GM19023 (cell line): ENCODE measurements around the gene MRPS27.

Source experiments
- ATAC-seq: cut with Tn5 transposase; IDR thresholded peaks from one replicate; pipeline ENCODE4 v1.9.1; 2021; ENCODE audit warnings: mild to moderate bottlenecking, moderate library complexity; ENCODE audit not compliant: unreplicated experiment

Gene MRPS27

DNA sequence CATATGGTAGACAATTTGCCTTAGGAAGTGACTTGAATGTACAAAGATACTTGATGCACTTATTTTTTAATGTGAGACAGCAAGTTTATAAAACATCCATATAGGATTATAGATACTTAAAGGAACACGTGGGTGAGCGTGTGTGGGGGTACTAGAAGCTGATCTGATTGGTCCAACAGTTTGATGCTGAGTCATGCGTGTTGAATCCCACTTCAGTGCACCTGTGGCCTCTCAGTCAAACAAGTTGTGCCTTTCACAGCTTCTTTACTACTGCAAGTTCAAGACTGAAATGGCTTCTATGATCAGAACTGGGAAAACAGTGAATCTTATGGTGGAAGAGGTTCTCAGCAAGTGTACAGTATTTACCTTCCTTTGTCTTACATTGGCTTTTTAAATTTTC lies 113.9 kb downstream of the MRPS27 start:
- no peak for ATAC-seq

DNA sequence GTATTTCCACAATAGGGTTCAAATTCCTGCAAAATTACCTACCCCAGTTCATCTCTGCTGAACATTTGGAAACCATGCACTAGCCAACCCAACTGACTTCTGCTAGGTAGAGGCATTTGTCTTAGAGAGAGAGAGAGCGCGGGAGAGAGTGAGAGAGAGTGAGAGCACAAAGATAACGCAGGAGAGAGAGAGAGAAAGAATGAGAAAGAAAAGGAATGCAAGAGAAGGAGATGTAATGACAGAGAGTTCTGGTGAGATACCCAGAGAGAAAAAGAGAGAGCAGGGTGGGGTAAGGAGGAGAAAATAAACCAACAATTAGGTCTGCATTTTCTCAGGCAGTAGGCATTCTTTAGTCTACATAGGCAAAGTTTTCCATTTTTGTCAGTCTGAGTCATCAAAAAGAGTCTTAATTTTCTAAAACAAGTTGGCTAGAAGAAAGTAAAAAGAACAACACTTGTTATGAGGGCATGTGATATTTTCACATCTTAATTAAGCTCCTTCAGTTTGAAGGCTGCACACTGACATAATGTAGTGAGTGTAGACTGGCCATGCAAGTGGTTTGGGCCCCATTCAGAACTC lies 114.5 kb downstream of the MRPS27 start:
- ATAC-seq: no peak

DNA sequence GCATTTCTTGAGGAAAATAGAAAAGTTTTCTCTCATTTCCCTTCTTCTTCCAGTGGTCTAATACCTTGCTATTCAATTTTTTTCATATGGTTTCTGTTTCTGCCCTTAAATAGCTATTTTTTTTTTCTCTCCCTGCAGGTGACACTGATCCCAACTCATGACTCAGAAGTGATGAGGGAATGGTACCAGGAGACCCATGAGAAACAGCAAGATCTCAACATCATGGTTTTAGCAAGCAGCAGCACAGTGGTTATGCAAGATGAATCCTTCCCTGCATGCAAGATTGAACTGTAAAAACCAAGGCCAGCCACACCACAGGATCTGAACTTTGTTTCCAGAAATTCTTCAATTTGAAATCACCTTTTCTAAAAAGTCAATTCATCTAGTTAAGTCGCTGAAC lies 115.1 kb downstream of the MRPS27 start:
- ATAC-seq: no peak

DNA sequence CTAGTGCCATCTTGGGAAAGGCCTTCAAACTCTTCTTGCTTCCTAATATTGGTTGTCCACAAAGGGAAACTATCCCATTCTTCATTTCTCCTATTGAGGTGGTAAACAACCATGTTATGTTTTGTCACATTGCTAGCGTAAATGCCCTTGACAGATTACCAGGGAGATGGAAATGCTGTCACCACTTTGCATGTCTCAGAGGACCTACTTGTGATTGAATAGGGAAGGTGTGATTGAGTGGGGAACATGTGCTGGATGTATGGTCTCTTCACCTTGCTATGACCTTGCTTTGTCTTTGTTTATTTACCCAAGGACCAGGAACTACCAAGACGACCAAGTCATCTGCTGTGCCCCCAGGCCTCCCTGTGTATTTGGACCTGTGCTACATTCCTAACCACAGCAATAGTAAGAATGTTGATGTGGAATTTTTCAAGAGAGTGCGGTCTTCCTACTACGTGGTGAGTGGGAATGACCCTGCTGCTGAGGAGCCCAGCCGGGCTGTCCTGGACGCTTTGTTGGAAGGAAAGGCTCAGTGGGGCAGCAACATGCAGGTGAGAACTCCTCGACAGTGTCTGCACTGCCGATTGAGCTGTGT lies 116.7 kb downstream of the MRPS27 start:
- ATAC-seq: no peak

DNA sequence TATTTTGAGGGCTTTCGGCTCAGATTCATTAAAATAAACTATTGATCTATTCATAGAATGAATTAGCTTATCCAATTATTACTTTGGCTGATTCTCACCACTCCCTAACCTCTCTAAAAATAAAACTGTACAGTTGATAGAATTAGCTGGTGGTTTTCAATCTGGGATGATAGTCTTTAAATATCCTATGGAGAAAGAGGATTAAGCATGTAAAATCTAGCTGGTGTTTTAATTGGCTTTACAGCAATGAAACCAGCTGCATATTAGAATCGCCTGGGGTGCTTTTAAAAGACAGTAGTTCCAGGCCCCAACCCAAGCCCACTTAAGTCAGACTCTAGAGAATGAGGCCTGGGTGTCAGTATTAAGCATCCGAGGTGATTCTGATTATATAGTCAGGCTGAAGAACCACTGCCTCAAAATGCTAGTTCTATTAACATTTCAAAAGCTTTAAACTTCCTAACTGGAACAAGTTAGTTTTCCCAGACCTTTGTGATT lies 117.7 kb downstream of the MRPS27 start:
- ATAC-seq: no peak

DNA sequence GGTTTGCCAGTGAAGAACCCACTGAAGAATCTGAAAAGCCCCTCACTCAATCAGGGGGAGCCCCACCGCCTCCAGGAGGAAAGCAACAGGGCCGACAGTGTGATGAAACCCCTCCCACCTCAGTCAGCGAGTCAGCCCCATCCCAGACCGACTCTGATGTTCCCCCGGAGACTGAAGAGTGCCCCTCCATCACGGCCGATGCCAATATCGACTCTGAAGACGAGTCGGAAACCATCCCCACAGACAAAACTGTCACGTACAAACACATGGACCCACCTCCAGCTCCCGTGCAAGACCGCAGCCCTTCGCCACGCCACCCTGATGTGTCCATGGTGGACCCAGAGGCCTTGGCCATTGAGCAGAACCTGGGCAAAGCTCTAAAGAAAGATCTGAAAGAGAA lies 120.4 kb downstream of the MRPS27 start:
- no peak for ATAC-seq

DNA sequence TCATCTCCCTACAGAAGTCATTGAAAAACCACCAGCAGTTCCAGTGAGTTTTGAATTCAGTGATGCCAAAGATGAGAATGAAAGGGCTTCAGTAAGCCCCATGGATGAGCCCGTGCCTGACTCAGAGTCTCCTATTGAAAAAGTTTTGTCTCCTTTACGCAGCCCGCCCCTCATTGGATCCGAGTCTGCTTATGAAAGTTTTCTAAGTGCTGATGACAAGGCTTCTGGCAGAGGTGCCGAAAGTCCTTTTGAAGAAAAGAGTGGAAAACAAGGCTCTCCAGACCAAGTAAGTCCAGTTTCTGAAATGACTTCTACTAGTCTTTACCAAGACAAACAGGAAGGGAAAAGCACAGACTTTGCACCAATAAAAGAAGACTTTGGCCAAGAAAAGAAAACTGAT lies 122.6 kb downstream of the MRPS27 start:
- ATAC-seq: no peak

DNA sequence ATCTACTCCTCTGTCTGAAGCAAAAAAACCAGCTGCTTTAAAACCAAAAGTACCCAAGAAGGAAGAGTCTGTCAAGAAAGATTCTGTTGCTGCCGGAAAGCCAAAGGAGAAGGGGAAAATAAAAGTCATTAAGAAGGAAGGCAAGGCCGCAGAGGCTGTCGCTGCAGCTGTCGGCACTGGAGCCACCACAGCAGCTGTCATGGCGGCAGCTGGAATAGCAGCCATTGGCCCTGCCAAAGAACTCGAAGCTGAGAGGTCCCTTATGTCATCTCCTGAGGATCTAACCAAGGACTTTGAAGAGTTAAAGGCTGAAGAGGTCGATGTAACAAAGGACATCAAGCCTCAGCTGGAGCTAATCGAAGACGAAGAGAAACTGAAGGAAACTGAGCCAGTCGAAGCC lies 124.5 kb downstream of the MRPS27 start:
- ATAC-seq: no peak

DNA sequence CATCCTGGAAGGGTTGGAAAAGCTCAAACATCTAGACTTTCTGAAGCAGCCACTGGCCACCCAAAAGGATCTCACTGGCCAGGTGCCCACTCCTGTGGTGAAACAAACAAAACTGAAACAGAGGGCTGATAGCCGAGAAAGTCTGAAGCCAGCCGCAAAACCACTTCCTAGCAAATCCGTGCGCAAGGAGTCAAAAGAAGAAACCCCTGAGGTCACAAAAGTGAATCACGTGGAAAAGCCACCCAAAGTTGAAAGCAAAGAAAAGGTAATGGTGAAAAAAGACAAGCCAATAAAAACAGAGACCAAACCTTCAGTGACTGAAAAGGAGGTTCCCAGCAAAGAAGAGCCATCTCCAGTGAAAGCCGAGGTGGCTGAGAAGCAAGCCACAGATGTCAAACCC lies 125.2 kb downstream of the MRPS27 start:
- peak; percentile 96 for ATAC-seq

DNA sequence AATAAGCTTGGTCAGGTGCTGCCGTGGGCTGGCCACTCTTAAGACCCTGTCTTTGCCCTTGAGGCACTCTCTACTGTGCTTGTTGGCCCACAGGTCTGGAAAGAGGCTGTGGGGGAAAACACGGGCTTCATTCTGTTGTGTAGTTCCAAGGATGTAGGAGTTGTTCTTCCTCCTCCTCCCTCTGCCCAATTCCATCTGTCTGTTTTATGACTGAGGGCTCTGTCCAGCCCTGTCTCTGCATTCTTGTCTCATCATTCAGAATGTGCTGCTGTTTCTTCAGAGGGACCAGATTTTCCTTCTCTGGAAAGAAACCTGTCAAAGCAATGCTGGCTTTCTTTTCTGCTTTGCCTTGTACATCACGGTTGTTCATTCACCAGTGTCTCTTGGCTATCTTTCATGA lies 128.6 kb downstream of the MRPS27 start:
- ATAC-seq: no peak

DNA sequence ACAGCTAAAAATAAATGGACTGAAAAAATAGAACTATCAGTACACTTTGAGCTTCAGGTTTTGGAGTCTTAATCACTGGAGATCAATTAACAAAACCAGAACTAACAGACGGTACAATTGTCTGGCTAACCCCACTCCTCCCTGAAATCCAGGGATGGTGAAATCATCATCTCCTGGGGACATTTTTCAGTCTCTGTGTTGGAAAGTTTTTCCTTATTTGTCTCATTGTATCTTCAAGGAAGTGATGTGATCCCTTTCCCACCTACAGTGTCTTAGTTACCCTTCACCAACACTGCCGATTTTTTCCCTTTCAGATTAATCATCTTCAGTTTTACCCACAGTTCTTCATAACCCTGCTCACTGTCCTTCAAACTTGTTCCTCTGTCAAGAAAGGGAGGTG lies 130.9 kb downstream of the MRPS27 start:
- ATAC-seq: no peak

DNA sequence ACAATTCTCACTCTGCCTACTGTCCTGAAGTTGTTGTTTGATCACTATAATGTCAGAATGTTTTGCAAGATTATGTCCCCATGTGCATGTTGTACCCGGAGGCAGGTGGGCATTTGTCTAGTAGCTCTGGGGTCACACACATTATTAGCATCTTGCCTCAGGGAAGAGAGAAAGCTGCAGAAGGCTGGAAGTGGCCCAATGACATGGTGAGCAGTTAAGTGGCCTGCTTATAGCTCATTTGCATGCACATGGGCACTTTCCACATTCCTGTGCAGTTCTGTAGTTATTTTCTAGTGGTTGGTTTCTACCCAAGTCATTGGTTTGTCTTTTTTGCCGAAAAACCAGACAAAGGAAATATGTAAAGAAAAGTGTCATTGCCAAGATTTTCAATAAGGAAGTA lies 131.9 kb downstream of the MRPS27 start:
- no peak for ATAC-seq

DNA sequence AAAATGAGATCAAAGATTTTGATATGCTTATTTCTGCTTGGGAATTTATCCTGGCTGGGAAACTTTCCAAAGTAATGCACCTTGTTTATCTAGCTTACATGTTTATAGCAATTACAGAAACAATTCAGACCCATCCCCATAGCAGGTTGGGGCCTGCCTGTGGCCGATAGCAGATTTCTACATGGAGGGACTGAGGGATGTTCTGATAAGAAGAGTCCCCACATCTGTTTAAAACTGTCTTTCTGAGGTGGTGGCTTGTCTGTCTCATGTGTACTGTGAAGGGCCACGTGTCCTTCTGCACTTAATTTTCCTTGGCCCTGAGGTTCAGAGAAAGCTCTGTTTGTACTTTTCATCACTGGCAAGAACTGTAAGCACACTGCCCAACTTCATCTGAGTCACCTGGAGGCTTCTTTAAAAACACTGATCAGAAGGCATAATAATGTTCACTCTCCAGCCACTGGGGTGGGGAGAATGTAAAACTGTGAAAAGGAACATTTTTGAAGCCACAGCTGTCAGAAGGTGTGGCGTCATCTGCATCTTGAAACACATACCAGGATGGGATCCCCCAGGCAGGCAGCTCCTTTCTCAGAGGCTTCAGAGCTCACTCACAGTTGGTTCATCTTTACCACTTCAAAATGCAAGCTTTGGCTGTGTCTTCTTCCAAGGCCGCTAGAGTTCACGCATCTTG lies 132.5 kb downstream of the MRPS27 start:
- no peak for ATAC-seq

DNA sequence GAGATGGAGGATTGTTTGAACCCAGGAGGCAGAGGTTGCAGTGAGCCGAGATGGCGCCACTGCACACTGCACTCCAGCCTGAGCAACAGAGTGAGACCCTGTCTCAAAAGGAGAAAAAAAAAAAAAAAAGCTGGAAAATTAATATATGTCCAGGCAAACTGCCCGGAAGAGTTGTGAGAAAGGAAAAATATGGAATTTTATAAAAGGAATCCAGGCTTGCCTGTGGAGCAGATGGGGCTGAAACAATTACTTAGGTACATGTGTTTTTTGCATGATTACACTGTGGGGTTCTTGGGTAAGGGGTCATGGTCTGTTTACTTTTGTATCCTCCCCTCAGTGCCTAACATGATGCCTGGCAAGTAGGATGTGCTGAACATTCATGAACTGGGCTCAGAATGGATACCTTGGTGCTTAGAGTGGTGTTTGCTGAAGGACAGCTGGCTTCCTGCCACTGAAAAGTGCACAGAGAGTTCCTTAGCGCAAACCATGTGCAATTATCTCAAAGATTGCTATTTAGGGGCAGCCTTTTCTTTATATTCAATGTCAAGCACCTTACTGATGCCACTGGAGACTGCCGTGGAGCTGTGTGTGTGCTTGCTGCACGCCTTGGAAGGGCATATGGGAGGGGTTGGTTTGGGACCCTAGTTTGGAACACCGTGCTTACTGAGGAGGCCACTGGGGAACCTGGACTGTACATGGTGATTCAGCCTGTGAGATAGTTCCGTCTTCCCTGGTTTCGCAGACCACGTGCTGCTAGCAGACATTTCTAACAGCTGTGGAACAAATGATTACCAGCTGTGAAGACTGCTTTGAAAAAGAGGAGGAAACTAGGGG lies 134.3 kb downstream of the MRPS27 start:
- no peak for ATAC-seq

DNA sequence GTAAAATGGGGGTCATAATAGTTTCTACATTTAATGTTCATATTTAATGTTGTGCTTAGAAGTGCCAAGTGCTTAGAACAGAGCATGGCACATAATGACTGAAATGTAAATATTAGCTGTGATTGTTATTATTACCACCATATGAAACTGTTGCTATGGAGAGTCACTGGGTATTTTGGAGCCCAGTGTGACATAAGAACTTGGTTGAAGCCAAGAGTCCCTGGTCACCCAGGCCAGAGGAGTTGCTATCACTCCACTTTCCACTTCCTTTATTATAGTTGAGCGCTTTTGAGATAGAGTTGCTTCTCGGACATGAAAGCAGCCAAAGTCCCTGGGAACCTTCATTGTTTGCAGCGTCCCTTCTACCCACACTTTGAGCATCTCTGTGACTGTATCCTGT lies 135.6 kb downstream of the MRPS27 start:
- no peak for ATAC-seq

DNA sequence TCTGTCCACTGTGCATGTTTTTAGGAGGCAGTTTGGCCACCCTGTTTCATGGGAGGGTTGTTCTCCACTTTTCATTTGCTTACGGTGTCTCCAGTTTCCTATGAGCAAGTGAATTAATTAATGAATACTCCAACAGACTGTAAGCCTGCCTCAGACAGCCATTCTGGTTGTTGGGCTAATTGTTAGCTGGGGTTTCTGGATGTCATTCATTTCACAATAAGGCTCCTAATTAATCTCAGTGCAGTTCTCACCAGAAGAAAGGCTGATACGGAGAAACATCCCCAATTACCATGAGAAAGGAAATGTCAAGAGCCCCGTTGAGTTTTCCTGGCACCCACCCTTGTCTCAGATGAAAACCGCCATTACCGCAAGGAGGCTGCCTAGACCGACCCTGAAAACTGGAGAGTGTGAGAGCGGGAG lies 136.9 kb downstream of the MRPS27 start:
- no peak for ATAC-seq

DNA sequence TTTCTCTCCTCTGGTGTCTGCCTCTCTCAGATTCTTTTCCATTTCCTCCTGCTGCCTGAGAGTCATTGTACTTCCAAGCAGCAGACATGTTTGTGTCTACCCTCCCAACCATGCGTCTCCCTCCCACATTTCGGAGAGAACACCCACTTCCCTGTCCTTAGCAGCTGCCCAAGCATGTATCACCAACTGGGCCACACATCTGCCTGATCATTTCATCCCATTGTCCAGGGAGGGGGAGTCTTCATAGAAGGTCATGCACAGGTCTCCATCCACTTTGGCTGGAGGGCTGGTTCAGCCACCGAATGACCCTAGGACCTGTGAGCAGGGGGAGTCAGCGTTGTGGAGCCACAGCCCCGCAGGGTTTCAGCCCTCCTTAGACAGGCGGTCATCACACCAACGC lies 137.4 kb downstream of the MRPS27 start:
- no peak for ATAC-seq

DNA sequence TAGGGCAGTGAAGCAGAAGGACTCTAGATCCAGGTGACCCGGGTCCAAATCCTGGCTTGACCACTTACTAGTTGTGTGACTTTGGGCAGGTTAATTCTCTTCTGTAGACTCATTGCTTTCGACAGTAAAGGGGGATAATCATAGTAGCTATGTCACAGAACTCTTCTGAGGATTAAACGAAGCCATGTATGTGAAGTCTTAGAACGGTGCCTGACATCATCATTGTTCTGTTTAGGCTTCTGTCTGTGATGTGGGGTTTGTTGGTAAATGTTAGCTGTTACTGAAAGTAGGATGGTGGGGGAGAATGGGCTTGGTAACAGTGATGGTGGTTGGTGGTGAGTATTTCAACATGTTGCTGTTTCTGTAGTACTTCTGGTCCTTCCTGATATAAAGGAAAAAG lies 139.1 kb downstream of the MRPS27 start:
- ATAC-seq: no peak

DNA sequence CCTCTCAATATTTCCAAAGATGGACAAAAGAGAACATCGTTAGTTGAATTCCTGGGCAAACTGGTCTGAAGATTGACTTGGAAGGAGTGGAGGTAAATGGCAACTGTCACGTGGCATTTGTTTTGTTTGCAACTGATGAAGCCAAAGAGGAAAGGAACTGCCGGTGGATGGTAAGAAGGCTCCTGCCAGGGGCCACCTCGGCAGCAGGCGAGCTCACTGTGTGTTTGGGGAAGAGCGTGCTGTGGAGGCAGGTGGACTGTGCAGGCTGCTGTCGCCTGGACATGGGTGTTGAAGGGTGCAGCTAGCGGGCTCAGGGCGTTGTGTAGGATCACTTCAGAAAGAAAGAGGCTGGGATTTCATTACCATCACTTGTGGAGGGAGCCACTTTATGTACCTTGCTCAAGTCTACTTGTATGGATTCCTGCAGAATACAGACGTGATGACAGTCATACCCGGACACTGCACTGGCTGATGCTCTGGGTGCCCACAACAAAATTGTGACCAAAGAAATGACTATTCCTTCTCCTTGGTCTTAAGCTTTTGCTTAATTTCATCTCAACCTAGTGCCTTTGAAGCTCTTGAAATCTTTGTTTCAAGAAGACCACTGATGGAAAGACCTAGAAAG lies 140.1 kb downstream of the MRPS27 start:
- ATAC-seq: no peak

DNA sequence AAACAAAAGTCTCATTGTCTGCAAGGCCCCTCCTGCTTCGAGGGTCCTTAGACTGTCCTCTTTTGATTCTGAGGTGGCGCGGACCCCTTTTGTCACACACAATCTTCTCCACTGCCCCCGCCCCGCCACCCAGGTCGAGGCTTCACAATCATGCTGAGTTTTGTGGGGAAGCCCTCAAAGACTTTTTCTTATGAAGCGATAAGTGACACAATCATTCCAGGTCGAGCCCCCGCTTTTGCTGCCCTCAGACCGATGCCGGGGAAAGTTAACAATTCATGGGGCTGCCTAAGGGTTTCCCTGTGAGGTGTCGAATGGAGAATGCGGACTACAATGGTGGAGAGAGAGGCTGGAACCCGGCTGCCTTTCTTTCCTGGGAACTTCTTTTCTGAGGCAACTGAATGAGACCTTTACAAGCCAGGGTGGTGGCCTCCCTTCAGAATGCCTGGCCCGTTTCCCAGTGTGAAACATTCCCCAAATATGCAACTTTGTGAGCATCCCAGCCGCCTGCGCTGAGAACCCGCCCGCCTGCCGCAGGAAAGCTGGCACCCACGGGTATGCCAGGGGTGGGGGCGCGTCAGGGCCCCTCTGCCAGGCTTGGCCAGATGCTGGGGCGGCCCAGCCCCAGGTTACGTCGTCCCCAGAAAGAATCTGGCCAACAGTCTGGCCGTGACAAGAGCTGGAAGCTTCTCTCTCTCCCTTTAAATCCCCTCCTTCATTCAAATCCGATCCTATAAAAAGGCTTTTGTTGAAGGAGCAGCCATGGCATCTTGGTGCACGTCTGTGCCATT lies 140.8 kb downstream of the MRPS27 start:
- no peak for ATAC-seq
